T-helper 22 cell (primary cell): Measurements from ENCODE around the gene TTF2.

Source experiments
- DNase-seq: peaks from one replicate; pipeline ENCODE4 v3.0.0-alpha.2; 2020; ENCODE audit warnings: low read depth

TTF2 gene

DNA sequence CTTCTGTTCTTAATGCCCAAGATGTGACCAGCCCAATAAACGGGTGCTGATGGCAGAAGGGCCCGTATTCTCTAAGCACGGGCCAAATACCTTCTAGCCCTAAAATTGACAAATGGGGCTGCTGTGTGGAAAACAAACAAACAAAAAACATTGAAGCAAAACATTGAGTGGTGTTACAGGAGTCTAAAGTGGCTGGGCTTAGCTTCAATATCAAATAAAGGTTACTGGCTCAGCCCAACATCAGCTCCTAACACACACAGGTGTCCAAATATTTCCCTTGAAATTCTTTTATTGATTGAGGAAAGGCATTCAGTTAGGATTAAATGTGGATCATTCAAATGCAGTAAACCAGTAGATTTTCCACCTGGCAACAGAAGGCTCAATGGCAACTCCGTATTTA, 13.3 kb upstream of the TTF2 start:
- no peak for DNase-seq

DNA sequence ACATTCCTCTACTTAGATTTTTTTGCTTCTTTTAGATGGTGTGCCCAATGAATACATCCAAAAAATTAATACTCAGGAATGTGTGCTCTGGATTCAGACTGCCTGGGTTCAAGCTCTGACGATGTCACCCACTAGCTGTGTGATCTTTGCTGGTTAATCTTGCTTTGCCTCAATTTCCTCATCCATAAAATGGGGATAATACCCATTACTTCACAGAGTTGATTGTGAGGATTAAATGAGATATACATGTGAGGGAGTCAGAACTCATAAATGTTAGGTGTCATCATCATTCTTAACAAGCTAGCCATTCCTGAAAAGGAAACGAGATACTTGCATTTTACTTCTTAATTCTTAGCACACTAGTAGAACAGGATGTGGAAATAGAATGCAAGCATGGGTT, 12.9 kb upstream of the TTF2 start:
- DNase-seq: no peak

DNA sequence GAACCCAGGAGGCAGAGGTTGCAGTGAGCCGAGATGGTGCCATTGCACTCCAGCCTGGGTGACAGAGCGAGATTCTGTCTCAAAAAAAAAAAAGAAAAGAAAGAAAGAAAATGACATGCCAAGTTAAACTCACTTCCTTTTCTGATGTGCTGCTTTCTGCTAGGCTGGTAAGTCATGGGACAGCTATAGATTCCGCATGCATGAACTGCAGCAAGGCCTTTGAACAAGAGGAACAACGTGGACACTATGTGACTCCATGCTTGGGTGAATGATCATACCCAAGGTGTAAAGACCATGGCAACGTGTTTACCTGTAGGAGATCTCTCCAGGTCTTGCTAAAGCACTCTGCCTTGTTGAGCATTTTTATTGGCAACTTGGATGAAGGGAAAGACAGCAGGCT, 10.3 kb upstream of the TTF2 start:
- no peak for DNase-seq

DNA sequence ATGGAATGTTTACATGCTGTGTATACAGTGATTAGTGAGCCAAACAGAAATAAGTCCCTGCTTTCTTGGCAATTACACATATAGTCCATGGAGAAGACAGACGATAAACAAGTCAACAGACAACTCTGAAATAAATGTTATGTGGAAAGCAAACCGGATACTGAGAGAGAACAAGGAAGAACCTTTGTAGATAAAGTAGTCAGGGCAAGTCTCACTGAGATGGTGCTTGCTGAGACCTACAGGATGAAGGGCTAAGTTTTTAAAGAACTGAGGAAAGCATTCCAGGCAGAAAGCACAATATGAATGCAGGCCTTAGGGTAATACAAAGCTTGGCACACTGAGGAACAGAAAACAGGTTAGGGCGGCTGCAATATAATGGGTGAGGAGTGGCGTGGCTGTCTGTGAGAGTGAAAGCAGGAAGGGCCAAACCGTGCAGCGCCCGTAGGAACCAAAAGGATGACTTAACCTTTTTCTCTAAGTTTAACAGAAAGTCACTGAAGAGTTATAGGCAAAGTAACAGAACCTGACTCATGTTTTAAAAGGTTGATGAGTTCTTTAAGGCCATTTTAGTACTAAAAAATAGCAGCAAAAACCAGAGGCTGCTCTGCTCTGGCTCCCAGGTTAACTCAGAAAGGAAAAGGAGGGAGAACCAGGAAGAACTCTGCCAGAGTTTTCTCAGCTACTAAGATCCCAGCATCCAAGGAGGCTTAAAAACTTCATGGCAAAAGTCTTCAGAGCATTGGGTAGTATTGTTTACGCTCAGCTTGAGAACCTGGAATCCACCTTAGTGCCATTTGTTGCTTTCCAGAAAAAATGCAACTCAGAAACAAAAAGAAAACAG, 8.7 kb upstream of the TTF2 start:
- DNase-seq: no peak

DNA sequence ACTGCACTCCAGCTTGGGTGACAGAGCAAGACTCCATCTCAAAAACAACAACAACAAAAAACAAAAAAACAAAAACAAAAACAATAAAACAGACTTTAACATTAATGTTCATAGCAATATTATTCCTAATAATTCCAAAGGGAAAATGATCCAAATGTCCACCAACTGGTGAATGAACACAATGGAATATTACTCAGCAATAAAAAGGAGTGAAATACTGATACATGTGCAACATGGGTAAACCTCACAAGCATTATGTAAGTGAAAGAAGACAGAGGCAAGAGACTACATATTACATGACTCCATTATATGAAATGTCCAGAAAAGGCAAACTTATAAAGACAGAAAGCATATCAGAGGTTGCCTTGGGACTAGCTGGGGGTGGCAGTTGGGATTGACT, 6.1 kb upstream of the TTF2 start:
- DNase-seq: no peak

DNA sequence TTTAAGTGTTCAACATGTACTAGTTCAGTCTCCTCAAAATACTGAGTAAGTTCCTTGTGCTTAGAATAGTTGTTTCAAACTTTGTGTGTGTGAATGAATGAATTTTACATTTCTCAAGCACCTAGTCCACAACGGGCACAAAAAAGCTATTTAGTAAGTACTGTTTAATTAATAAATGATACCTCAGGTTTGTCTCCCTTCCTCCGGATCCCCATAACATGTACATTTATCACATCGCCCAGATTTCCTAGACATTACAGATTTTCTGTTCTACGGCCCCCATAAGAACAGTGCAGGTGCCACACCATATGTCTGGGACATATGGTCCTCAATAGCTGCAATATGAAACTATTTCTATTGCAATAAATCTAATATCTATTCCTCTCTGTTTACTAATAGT, 1.3 kb upstream of the TTF2 start:
- DNase-seq: no peak

DNA sequence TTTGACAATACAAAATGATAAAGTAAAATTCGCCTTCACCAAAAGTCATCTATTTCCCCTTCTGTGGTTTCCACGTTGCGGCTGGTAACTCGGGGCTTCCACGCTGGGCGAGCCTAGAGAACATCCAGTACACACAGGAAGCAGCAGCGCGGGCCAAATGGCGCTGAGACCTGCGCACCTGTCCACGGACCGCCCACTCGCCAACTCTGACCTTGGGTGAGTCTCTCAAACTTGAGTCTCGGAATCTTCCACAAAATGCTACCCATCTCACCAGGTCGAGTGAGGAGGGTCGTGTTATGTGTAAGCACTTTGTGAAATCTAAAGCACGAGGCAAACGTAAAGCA, 820 bp upstream of the TTF2 start:
- peak; percentile 63 for DNase-seq

DNA sequence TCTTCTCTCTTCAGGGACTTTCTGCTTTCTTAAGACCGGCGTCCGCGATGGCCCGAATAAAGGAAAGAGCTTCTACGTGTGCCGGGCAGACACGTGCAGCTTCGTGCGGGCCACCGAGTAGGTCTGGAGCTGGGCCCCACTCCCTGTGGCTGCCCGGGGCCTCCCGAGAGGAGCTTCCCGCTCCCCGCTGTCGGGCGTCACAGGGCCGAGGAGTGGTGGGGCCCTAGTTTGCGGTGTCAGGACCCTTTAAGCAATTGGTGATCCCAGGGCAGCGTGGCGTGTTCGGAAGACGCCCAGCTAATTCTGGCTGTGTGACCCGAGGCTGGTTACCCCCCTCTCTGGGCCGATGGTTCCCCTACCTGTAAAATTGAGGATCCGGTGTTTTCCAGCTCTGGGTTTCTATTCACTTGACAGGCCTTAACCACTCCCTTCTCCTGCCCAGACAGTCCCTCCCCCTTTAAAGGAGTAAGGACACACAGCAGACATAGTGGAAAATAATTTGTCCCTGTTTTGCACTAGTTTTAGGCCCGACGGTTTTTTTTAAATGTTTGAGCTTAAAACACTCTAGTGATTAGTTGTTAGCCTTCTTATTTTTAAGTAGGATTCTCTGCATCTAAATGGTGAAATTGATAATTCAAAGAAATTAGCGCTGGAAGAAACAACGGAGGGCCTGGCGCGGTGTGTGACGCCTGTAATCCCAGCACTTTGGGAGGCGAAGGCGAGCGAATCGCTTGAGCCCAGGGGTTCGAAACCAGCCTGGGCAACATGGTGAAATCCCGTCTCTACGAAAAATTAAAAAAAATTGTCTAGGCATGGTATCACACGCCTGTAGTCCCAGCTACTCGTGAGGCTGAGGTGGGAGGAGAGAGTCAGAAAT, 553 bp downstream of the TTF2 start:
- peak; percentile 27 for DNase-seq

DNA sequence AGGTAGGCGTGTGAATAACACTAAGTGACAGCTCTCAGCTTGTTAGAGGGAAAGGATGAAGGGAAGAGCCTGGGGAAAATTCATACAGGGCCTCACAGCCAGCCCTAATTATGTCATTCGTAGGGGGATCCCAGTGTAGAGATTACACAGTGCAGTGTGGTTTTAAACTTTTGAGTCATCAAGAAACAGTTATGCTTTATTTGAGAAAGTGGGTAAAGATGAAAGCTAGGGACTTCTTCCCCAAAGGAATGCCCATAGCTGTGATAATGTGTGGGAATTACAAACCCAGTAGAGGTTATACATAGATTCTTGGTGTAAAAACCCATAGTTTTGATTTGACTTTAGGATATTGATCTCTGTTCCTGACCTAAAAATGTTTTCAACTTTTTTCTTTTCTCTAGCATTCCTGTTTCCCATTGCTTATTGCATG, 1.9 kb downstream of the TTF2 start:
- peak; percentile 9 for DNase-seq

DNA sequence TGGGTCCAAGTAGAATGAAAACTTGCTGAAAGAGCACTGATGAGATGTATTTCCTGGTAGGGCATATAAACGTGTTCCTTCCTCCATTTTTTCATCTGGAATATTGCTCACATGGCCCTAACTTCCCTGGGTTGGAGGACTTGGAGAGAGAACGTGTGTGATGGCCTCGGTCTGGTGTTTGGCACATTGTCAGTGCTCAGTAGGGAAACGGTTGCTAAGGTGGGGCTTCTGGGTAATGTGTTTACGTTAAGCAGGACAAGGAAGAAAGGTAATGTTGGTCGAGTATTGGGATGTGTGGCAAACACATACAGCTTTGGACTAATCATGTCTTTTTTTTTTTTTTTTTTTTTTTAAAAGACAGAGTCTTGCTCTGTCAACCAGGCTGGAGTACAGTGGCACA, 6.2 kb downstream of the TTF2 start:
- DNase-seq: no peak

DNA sequence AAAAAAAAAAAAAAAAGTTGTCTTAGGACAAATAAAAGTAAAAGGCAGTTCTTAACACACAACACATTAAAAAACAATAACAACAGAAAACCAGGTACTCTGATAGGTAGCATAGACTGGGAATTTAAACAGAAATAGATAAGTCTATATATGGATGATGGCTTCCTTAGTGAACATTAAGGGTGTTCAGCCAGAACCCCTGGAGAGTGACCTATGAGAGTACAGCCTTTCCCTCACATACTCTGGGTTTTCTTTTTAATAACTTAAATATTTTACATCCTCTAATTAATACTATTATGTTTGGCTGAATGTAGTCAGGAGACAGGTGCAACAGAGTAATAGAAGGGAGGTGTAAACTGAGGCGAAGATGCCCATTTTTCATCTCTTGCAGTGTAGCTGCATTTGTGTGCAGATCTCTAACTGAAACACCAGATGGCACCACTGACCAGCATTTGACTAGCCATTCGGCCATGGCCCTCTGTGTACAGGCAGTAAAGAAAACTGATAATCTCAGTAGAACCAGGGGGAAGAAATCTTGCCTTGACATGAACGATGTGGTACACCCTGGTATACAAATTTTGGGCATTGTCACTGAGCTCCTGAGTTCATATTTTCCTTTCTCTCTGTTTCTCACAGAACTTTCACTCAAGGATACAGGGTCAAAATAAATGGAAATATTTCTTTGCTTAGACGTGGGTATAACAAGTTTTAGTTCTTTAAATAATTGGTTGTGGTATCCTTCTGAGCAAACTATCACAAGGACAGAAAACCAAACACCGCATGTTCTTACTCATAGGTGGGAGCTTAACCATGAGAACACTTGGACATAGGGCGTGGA, 7.6 kb downstream of the TTF2 start:
- DNase-seq: no peak

DNA sequence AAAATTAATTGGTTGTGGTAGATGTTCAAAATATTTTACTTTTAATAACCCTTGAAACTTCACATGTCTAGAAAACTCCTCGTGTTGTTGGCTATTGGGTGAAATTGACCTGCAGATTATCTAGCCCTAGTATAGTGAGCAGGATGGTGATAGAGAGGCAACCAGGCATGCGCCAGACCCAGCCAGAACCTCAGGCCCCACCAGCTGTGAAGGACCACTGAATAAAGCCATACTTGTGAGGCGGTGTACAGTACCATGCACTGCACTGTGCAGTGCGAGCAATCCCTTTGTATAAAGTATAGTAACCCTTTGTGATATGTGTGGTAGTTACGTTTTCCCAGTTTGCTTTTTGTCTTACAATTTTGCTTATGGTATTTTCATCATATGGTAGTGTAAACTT, 8.5 kb downstream of the TTF2 start:
- DNase-seq: no peak

DNA sequence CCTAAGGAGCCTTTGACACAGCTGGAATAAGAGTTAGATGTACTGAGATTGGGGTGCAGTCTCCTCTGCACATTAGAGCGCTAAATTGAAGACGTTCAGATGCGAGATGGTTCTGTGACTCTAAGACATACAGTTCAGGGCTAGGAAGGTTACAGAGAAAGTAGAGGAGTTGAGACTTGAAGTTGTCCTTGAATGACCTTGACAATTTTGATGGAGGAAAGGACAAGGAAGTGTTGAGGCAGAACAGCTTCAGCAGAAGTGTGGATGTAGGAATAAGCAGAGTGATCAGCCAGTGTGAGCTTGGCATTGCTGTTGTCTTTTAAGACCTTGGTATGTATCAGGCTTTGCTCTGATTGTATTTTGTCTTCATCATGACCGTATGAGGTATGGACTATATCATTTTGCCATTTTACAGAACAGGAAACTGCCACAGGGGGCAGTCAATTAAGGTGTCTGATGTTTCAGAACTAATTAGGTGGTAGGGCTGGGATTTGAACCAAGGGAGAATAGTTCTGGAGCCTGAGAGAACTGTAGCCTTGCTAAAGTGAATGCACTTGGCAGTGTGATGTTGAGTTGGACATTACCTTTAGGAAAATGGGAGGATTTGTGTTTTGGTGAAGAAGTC, 9.2 kb downstream of the TTF2 start:
- DNase-seq: no peak

DNA sequence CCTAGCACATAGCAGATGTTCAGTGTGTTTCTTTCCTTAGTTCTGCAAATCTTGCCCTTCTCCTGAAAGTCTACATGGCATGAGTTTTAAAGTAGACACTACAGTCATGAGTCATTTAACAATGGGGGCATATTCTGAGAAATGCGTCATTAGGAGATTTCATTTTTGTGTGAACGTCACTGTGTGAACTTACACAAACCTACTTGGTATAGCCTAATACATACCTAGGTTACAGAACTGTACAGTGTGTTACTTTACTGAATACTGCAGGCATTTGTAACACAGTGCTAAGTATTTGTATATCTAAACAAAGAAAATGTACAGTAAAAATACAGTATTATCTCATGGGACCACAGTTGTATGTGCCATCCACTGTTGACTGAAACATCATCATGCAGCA, 10.0 kb downstream of the TTF2 start:
- no peak for DNase-seq

DNA sequence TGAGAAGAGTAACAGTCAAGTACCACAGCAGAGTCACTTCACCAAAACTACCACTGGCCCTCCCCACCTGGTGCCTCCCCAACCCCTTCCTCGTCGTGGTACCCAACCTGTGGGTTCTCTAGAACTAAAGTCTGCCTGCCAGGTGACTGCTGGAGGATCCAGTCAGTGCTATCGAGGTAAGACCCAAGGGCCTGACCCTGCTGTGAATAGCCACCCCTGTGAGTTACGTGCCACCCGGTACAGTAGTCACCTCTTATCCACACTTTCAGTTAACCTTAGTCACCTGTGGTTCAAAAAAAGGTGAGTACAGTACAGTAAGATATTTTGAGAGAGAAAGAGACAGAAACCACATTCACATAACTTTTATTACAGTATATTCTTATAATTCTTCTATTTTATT, 16.5 kb downstream of the TTF2 start:
- no peak for DNase-seq

DNA sequence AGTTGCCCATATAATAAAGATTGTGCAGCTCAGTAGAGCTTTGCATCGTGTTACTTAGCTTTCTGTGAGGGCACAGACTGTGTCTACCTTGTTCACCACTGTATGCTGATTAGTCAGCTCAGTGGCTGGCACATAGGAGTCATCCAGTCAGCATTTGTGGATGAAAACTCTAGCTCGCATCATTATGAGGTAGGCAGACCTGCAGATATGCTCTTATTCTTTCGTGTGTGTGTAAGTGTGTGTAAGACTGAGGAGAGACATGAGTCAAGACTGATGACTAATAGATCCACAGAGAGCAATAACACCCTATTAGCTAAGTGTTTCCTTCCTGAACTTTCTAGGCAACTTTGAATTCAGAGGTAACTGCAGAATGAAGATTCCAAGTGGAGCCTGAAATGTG, 17.1 kb downstream of the TTF2 start:
- no peak for DNase-seq

DNA sequence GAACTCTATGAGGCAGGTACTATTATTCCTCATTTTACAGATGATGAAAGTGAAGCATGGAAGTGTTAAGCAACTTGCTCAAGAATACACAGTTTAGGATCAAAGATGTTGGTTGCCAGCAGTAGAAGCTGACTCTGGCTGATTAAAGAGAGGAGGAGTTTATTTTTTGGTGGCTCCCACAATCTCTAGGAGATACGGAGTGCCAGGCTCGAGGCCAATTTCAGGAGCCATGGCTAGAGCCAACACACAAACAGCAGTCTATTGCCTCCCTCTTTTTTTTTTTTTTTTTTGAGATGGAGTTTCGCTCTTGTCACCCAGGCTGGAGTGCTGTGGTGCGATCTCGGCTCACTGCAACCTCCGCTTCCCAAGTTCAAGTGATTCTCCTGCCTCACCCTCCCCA, 19.6 kb downstream of the TTF2 start:
- no peak for DNase-seq

DNA sequence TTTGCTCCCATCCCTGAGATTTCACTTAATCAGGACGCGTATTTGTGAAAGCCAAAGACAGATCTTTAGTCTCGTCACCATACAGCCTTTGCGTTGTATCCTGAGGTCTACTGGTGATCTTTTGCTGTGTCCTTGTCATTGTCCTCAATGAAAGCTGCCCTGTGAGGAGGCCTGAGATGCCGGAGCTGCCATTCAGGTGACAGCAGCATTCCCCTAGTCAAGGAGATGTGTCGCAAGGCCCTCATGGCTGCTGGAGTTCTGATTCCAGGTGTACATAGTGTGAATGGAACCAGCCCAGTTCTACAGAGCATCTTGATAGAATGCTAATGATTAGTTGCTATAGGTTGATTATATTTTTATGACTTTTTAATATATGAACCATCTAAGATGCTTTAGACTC, 24.1 kb downstream of the TTF2 start:
- DNase-seq: no peak

DNA sequence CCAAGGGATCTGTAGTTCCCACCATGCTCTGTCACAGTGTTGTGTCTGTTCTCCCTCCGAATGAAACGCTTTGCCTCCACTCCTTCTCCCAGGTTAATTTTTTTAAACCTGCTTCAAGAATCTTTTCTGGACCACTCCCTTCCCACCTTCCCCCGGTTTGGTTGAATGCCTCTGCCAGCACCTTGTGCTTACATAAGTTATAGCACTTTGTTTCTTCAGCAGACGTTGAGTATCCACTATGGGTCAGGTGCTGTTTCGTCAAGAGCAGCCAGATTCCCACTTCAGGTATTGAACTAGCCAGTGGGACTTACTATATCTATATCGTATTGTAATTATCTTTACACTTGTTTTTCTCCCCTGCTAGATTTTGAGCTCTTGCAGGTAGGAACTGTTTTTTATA, 27.6 kb downstream of the TTF2 start:
- no peak for DNase-seq

DNA sequence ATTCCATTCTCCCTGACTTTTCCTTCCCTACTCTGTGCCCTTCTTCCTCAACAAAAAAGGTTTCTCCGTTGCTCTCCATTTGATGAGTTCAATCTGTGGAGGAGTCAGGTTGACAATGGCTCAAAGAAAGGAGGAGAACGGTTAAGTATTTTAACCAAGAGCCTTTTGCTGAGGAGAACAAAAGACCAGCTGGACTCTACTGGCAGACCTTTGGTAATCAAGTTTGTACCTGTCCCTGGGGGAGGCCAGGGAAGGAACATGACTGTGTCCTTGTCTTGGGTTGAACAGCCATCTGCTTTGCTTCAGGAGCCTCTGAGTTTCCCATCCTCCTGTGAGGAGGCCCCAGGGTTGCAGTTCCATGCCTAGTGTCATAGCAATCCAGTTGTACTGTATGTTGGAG, 29.9 kb downstream of the TTF2 start:
- no peak for DNase-seq

DNA sequence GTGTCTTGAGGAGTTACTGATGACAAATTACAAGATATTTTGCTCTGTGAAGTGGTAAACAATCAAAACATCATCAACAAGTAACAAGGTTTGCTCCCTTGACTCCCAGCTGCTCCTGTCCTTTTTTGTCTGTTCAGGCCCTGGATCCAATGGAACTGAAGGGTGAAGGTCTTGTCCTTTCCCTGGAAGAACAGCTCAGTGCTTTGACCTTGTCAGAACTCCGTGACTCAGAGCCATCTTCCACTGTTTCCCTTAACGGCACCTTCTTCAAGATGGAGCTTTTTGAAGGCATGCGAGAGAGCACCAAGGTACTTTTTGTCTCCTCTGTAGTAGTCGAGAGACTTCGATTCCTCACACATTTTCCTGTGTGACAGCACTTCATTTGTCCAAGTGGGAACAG, 32.5 kb downstream of the TTF2 start:
- DNase-seq: no peak

DNA sequence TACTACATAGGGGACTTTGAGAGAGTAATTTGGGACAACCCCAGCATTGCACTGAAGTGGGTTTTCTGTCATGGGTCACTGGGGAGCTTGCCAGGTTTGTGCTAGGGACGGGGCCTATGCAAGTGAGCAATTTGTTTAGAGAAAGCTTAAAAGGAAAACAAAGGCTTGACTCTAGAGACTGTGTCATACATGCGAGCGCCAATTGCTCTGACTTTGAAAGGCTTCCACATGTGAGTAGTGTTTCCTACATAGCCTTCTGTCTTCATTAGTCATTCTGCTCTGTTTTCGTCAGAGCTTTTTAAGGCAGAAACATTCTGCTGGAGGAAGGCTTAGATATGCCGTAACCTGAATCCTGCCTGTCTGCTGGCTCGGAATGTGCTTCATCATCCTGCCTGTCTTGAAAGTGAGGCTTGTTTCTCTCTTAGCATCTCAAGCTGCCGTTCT, 33.0 kb downstream of the TTF2 start:
- no peak for DNase-seq
